Kidney epithelial cell (primary cell): ENCODE results near the gene GOLGA3. TPM values are rescaled to one million over a fixed set of nuclear protein-coding genes. Genes with fewer than 3 reads are reported as not detected.

Experiments used
- DNase-seq: peaks from one replicate; pipeline ENCODE4 v3.0.0-alpha.2; 2010; ENCODE audit warnings: low read depth
- H3K27me3 ChIP-seq: 2 replicates; pipeline ENCODE4 v1.6.0; 2011; ENCODE audit warnings: low read length; ENCODE audit not compliant: control insufficient read depth, insufficient read depth
- H3K36me3 ChIP-seq: 2 replicates; pipeline ENCODE4 v1.5.1; 2011; ENCODE audit warnings: low read length; ENCODE audit not compliant: control insufficient read depth, insufficient read depth
- H3K4me3 ChIP-seq: 2 replicates; pipeline ENCODE4 v1.5.1; 2011; ENCODE audit warnings: low read depth, mild to moderate bottlenecking, control low read depth, low read length
- total RNA-seq: library from RNA; depleted of rRNA; stranded (reverse); fragments of >200 nt; gene quantifications from 2 replicates; pipeline ENCODE4 v1.2.3, GENCODE V29; 2015
- TF ChIP-seq, protein P1 (sequence below): IDR thresholded peaks from 2 replicates; pipeline ENCODE4 v1.5.1; 2011; ENCODE audit warnings: mild to moderate bottlenecking, moderate library complexity, low read length, control low read depth, inconsistent platforms; ENCODE audit not compliant: insufficient read depth, poor library complexity, severe bottlenecking

The GOLGA3 gene
- total RNA-seq, 1 donor from 2014 or later, result 79.1 TPM

- TF ChIP-seq, protein P1, sequence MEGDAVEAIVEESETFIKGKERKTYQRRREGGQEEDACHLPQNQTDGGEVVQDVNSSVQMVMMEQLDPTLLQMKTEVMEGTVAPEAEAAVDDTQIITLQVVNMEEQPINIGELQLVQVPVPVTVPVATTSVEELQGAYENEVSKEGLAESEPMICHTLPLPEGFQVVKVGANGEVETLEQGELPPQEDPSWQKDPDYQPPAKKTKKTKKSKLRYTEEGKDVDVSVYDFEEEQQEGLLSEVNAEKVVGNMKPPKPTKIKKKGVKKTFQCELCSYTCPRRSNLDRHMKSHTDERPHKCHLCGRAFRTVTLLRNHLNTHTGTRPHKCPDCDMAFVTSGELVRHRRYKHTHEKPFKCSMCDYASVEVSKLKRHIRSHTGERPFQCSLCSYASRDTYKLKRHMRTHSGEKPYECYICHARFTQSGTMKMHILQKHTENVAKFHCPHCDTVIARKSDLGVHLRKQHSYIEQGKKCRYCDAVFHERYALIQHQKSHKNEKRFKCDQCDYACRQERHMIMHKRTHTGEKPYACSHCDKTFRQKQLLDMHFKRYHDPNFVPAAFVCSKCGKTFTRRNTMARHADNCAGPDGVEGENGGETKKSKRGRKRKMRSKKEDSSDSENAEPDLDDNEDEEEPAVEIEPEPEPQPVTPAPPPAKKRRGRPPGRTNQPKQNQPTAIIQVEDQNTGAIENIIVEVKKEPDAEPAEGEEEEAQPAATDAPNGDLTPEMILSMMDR, result no peak
- no peak for DNase-seq
- Histone ChIP-seq H3K4me3 (no peak overlapping the region), H3K36me3 (peaks cover 4% of the 10 kb centered on the region), H3K27me3 (no peaks in the 10 kb centered on the region)
These were observed 24.8 kb upstream of the GOLGA3 start for GRCh38 chr12:132853285-132854092.

GRCh38 chr12:132852496-132852895 lies 23.8 kb upstream of the GOLGA3 start:
- TF ChIP-seq, protein P1, result no peak
- Histone ChIP-seq H3K27me3 (no peaks in the 10 kb centered on the region), H3K4me3 (no peak overlapping the region), H3K36me3 (peaks cover 5% of the 10 kb centered on the region)
- no peak for DNase-seq

DNA sequence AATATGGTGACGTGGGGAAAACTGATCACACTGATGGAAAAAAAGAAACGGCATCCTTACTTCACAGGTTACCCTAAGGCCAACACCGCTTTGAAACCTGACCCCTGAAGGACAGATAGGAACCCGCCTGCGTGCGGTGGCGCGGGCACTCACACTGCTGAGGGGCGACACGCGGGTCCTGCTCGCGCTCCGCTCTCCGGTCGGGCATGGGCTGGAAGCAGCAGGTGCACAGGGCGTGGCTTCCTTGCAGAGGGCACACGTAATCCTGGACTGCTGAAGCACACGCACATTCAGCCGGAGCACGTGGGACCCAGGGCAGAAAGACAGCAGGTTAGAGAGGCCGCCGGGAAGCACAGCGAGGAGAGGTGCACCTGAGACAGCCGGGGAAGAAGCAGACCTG lies 22.8 kb upstream of the GOLGA3 start:
- DNase-seq, result no peak
- H3K36me3 ChIP-seq, result peaks cover 5% of the 10 kb centered on the region
- H3K4me3 ChIP-seq, result no peak overlapping the region
- no peaks in the 10 kb centered on the region for H3K27me3 ChIP-seq
- TF ChIP-seq, protein P1, result no peak

DNA sequence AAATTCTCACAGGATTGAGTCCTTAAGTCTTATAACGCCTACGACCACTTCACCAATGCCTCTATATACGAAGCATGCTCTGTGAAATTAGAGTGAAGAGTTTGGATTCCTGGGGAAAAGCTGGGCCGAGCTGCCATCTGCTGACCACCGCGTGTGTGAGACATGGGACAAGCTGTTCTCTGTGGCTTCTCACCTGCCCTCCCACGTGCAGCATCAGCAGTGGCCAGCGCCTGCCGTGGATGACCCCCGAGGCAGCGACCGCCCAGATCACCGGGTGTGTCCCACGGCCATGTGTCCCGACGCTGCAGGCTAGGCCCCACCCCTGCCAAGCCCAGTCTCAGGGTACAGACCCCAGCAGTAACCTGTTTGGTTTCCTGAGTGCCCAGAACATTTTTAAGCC lies 21.6 kb upstream of the GOLGA3 start:
- no peaks in the 10 kb centered on the region for H3K27me3 ChIP-seq
- DNase-seq, result no peak
- H3K36me3 ChIP-seq, result peaks cover 5% of the 10 kb centered on the region
- no peak overlapping the region for H3K4me3 ChIP-seq
- TF ChIP-seq, protein P1, result no peak

DNA sequence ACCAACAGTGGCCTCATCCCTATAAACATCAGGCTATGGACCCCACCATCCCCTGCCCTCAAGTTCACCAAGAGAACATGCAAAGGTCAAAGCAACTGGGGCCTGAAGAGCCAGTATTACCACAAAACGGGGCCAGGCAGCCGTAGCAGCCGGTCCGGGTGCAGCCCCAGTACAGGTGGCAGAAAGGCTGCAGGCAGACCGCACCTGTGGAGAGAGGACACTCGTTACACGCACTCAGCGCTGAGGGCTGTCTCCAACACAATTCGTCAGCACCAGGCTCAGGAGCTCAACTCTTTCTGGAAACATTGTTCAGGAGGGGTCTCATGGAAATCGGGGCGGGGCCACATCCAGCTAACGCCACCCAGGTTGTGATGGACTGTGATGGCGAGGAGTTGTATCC lies 19.9 kb upstream of the GOLGA3 start:
- DNase-seq, result no peak
- TF ChIP-seq, protein P1, result no peak
- Histone ChIP-seq H3K4me3 (no peak overlapping the region), H3K27me3 (no peaks in the 10 kb centered on the region), H3K36me3 (peaks cover 5% of the 10 kb centered on the region)
